A673 (cell line): ENCODE data around the gene HSD11B2. TPM values are rescaled to one million over a fixed set of nuclear protein-coding genes. Genes with fewer than 3 reads are reported as not detected.

Experiments
- BruUV-seq: library from RNA; stranded (reverse); fragments of 400-500 nt; replicated peaks from 2 replicates; lab custom pipeline; 2021; lab: Mats Ljungman, UMichigan
- CTCF ChIA-PET: fragments of 300-600 bp; sonication (Branson Sonifier 250); formaldehyde crosslinking; loops from one replicate; lab custom pipeline; 2022; ENCODE audit warnings: antibody characterized with exemption; lab: Charles Lee
- POLR2A ChIA-PET: fragments of 300-600 bp; sonication (Branson Sonifier 250); formaldehyde crosslinking; loops from one replicate; lab custom pipeline; 2022; ENCODE audit warnings: antibody characterized with exemption; ENCODE audit not compliant: low non-redundant PET; lab: Charles Lee
- DNase-seq: peaks from one replicate; pipeline ENCODE4 v3.0.0-alpha.2; 2015; ENCODE audit warnings: low spot score
- H3K27ac ChIP-seq: fragments of 200-600 bp; sonication (generic); 2 replicates; pipeline ENCODE4 v1.5.1; 2016; ENCODE audit warnings: mixed run types, low read depth, mild to moderate bottlenecking, mixed read lengths, antibody characterized with exemption, low read length; ENCODE audit not compliant: poor library complexity, severe bottlenecking
- H3K27me3 ChIP-seq: fragments of 200-600 bp; sonication (generic); replicated peaks from 2 replicates; pipeline ENCODE4 v1.6.1; 2017; ENCODE audit warnings: mixed run types, low read depth, mild to moderate bottlenecking, mixed read lengths, antibody characterized with exemption, low read length; ENCODE audit not compliant: insufficient read depth, poor library complexity
- H3K36me3 ChIP-seq: fragments of 200-600 bp; sonication (generic); 2 replicates; pipeline ENCODE4 v1.6.1; 2016; ENCODE audit warnings: mixed run types, mild to moderate bottlenecking, mixed read lengths, antibody characterized with exemption, low read length; ENCODE audit not compliant: insufficient read depth, poor library complexity, severe bottlenecking
- H3K4me1 ChIP-seq: fragments of 200-600 bp; sonication (generic); 2 replicates; pipeline ENCODE4 v1.6.1; 2017; ENCODE audit warnings: mixed run types, mild to moderate bottlenecking, mixed read lengths, antibody characterized with exemption, low read length; ENCODE audit not compliant: insufficient read depth, poor library complexity, severe bottlenecking
- H3K4me3 ChIP-seq: fragments of 200-600 bp; sonication (generic); 2 replicates; pipeline ENCODE4 v1.5.1; 2016; ENCODE audit warnings: low read depth, mixed run types, mild to moderate bottlenecking, mixed read lengths, low read length; ENCODE audit not compliant: poor library complexity, severe bottlenecking
- H3K9me3 ChIP-seq: fragments of 200-600 bp; sonication (generic); 2 replicates; pipeline ENCODE4 v1.6.1; 2016; ENCODE audit warnings: mixed run types, low read depth, mild to moderate bottlenecking, mixed read lengths, antibody characterized with exemption, low read length; ENCODE audit not compliant: poor library complexity, severe bottlenecking
- EZH2 ChIP-seq: fragments of 200-600 bp; sonication (generic); IDR thresholded peaks from 2 replicates; pipeline ENCODE4 v1.6.1; 2017; ENCODE audit warnings: borderline replicate concordance, low read depth, mild to moderate bottlenecking, mixed read lengths, antibody characterized with exemption, low read length; ENCODE audit not compliant: poor library complexity, severe bottlenecking
- intact Hi-C: fragments of 100-400 bp; cut with micrococcal nuclease; formaldehyde crosslinking; loops from one replicate; pipeline ENCODE4 v1.10.0; 2022; ENCODE audit not compliant: unreplicated experiment
- total RNA-seq: library from RNA; stranded (reverse); gene quantifications from 2 replicates; pipeline ENCODE4 v1.2.3, GENCODE V29; 2021
- TF ChIP-seq, protein P1 (sequence below): fragments of 300-800, 200-600 bp; sonication (generic); conservative IDR thresholded peaks from 2 replicates; pipeline ENCODE4 v1.5.1; 2017; ENCODE audit warnings: low read depth, mild to moderate bottlenecking, antibody characterized with exemption, low read length, moderate library complexity, mixed read lengths

The HSD11B2 gene
- total RNA-seq, 1 experiment from 2014 or later, result 2.3 TPM

DNA sequence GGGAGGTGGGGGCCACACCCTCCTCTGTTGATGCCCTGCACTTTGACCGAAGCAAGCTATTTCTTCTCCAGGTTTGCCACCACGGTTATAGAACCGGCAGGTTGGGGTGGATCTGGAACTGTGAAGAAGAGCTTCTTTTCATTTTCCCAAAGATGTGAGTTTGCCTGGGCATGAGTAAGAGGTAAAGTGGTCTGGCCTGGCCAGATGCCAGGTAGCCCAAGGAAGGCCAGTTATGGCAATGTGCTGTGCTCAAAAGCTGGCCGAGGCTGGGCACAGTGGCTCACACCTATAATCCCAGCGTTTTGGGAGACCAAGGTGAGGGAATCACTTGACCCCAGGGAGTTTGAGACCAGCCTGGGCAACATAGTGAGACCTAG lies 31.3 kb downstream of the HSD11B2 start:
- H3K36me3 ChIP-seq, result no peaks in the 10 kb centered on the region
- intact Hi-C loops, result no loop called here
- H3K27me3 ChIP-seq, result no peaks in the 10 kb centered on the region
- TF ChIP-seq EZH2, result no peak
- TF ChIP-seq, protein P1, sequence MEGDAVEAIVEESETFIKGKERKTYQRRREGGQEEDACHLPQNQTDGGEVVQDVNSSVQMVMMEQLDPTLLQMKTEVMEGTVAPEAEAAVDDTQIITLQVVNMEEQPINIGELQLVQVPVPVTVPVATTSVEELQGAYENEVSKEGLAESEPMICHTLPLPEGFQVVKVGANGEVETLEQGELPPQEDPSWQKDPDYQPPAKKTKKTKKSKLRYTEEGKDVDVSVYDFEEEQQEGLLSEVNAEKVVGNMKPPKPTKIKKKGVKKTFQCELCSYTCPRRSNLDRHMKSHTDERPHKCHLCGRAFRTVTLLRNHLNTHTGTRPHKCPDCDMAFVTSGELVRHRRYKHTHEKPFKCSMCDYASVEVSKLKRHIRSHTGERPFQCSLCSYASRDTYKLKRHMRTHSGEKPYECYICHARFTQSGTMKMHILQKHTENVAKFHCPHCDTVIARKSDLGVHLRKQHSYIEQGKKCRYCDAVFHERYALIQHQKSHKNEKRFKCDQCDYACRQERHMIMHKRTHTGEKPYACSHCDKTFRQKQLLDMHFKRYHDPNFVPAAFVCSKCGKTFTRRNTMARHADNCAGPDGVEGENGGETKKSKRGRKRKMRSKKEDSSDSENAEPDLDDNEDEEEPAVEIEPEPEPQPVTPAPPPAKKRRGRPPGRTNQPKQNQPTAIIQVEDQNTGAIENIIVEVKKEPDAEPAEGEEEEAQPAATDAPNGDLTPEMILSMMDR, result no peak
- H3K4me3 ChIP-seq, result no peak overlapping the region
- CTCF ChIA-PET, result interaction anchor here (0.6 kb wide), 1 partner anchor 422 kb away, joined by 4 read pairs; no protein-coding TSS in a partner anchor
- no TSS peak for BruUV-seq
- no peak overlapping the region for H3K27ac ChIP-seq
- DNase-seq, result no peak
- peaks cover 7% of the 10 kb centered on the region for H3K4me1 ChIP-seq
- H3K9me3 ChIP-seq, result no peaks in the 10 kb centered on the region
- POLR2A ChIA-PET, result no interaction called here

DNA sequence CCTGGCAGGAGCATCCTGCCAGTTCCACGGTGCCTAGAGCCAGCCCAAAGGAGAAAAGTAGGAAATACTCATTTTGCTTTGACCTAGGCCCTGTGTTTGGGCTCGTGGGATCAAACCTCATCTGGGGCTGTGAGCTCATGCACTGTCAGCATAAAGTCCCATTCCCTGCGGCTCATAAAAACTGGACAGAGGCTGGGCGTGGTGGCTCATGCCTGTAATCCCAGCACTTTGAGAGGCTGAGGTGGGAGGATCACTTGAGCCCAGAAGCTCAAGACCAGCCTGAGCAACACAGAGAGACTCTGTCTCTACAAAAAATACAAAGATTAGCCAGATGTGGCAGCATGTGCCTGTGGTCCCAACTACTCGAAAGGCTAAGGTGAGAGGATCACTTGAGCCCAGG lies 32.1 kb downstream of the HSD11B2 start:
- no TSS peak for BruUV-seq
- Histone ChIP-seq H3K4me3 (no peak overlapping the region), H3K27me3 (no peaks in the 10 kb centered on the region), H3K4me1 (peaks cover 7% of the 10 kb centered on the region), H3K27ac (no peak overlapping the region), H3K9me3 (no peaks in the 10 kb centered on the region), H3K36me3 (no peaks in the 10 kb centered on the region)
- DNase-seq, result no peak
- CTCF ChIA-PET, result no interaction called here
- POLR2A ChIA-PET, result no interaction called here
- no peak for TF ChIP-seq EZH2
- TF ChIP-seq, protein P1, result no peak
- intact Hi-C loops, result no loop called here

DNA sequence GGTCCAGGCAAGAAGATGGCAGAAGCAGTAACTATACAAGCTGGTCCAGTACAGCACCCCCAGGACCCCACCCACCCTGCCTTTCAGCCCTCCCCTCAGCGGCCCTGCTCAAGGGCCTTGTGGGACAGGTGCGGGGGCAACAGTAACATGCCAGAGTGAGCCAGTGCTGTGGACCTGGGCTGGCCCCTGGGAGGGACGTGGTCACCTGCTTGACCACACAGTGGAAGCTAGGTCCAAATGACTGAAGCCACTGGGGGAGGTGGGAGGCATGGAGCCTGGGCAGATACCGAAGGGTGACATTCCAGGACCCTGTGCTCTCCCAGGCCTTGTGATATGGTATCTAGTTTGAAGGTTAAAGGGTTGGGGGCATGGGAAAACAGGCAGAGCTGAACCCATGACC lies 32.8 kb downstream of the HSD11B2 start:
- intact Hi-C loops, result no loop called here
- Histone ChIP-seq H3K4me1 (peaks cover 7% of the 10 kb centered on the region), H3K36me3 (no peaks in the 10 kb centered on the region), H3K9me3 (no peaks in the 10 kb centered on the region), H3K4me3 (no peak overlapping the region), H3K27me3 (no peaks in the 10 kb centered on the region), H3K27ac (no peak overlapping the region)
- no peak for DNase-seq
- ChIA-PET POLR2A (no interaction called here), CTCF (interaction anchor here (0.7 kb wide), 1 partner anchor 34 kb away, joined by 3 read pairs; no protein-coding TSS in a partner anchor)
- TF ChIP-seq EZH2, result no peak
- TF ChIP-seq, protein P1, result no peak
- no TSS peak for BruUV-seq
